DMS153 treated with DMSO at 0.1 percent for 48 hours (cell line): ENCODE data around the gene FTHL17.

ENCODE experiments used
- DNase-seq: peaks from one replicate; lab custom pipeline; 2025; ENCODE audit not compliant: unreplicated experiment; lab: John Stamatoyannopoulos, UW

Gene FTHL17

DNA sequence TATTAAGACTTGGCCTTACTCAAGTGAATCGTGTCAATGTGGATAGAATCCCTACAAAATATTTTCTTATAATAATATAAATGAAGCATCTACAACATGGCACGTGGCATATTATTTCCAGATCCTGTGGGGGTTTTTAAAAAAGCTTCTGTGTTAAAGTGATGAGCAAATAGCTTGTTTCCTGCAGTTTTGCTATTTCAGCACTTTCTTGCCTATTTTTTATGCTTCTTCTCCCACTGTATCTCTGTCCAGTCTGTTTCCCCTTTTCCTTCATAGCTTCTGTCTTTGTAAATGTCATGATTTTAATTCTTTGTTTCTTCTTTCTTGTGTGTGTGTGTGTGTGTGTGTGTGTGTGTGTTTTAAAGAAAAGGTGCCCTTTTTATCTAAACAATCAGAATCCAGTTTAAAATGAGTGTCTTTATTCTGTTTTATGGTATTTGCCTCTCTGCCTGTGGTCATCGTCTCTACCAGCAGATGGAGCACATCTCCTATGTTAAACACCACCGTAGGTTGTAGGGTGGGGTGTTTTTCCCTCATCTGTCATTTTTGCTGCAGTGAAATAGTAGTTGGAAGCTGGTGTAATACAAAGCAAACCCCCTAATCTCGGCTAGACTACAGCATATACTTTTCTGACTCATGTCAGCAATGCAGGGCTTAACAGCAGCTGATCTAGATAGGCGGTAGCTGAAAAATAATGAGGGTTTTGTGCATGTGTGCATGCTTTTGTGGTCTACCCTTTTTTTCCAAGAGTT lies 33.1 kb downstream of the FTHL17 start:
- peak; percentile 15 for DNase-seq

DNA sequence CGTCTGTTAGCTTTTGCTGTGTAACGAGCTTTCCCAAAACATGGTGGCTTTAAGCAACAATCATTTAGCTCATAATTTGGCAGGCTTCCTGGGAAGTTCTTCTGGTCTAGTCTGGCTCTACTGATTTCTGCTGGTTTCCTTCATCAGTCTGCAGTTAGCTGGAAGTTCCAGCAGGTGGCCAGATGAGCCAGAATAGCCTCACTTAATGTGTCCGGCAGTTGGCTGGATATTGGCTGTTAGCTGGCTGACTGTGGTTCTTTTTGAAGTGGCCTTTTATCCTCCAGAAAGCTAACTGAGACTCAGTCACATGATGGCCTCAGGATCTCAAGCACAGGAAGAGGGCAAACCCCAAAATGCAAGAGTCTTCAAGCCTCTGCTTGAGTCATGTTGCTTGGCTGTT lies 34.9 kb downstream of the FTHL17 start:
- DNase-seq = no peak

DNA sequence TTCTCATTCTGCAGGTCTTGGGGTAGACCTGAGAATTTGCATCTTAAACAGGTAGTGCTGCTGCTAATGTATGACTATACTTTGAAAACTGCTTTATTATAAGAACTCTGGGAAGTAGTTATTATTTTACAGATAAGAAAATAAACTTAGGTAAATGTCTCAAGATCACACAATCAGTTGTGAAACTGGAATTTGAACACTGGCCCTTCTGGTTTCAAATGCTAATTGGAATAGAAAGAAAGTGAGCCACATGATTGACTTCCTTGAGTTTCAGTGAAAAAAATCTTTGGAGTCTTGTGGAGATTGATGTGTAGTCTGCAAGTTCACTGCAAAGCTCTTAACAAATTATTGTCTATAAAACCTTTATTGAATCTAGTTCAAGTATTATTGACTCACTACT lies 44.5 kb downstream of the FTHL17 start:
- DNase-seq = no peak

DNA sequence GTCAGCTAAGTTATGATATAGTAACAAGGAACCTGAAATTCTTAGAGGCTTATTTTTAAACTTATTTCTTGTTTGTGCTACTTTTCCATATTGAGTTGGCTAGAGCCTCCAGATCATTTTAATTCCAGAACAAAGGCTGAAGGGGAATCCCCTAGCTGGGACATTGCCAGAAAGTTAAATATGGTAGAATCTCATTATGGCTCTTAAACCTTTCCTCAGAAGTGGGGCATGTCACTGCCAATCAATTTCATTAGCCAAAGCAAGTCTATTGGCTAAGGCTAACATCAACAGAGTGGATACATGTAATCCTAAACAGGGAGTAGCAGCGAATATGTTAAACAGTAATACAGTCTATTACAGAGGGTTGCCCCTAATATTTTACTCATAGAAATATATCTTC lies 47.0 kb downstream of the FTHL17 start:
- no peak for DNase-seq

DNA sequence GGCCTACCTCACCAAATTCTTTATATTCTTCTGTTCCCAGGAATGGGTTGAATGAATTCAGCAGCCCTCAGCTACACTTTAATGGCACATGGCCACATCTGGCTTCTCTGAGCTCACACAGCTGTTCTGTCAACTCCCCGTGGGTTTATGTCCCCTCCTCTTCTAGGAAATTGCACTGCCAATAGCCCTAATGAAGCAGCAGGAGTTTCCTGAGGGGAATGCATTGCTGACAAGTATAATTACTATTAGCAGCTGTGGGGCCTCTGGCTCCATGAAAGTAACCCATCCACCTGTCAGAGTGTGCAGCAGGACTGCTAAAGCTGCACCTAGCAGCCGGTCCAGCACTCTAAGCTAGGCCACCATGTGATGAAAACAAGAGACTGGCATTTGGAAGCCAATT lies 50.3 kb downstream of the FTHL17 start:
- no peak for DNase-seq
